Ovary (tissue), 9 donors: ENCODE measurements around the gene LRP1. TPM values are rescaled to one million over a fixed set of nuclear protein-coding genes. Genes with fewer than 3 reads are reported as not detected.

ENCODE experiments used
- DNase-seq, 5 donors: peaks; one replicate each; pipeline ENCODE4 v3.0.0-alpha.2; 2019 to 2020
- H3K27ac ChIP-seq, 2 donors: fragments of 200-600 bp; one replicate each; pipeline versions ENCODE4 v1.5.1 to v1.8.0; 2019 to 2022
- H3K27me3 ChIP-seq: fragments of 200-600 bp; one replicate; pipeline ENCODE4 v1.8.0; 2022
- H3K36me3 ChIP-seq: fragments of 200-600 bp; sonication (generic); one replicate; pipeline ENCODE4 v1.5.1; 2019
- H3K4me1 ChIP-seq: one replicate; pipeline ENCODE4 v1.8.1; 2013; ENCODE audit warnings: mild to moderate bottlenecking, moderate library complexity; ENCODE audit not compliant: insufficient read depth
- H3K4me3 ChIP-seq: fragments of 200-600 bp; sonication (generic); one replicate; pipeline ENCODE4 v1.5.1; 2017
- H3K9me3 ChIP-seq, 2 donors: fragments of 200-600 bp in 1 of 2; sonication (generic) in 1 of 2; one replicate each; pipeline versions ENCODE4 v1.5.1 to v1.8.1; 2013 to 2019; ENCODE audit warnings: mild to moderate bottlenecking in 1 of 2, moderate library complexity in 1 of 2
- CTCF ChIP-seq, 3 donors: fragments of 450-650 bp in 2 of 3; fragments of 200-600 bp in 1 of 3; IDR thresholded peaks; one replicate each; pipeline versions ENCODE4 v1.5.1 to v1.8.0; 2016 to 2022; ENCODE audit warnings: antibody characterized with exemption in 3 of 3, mild to moderate bottlenecking in 1 of 3
- EP300 ChIP-seq: sonication (generic); formaldehyde crosslinking; IDR thresholded peaks from one replicate; pipeline ENCODE4 v1.6.1; 2017; ENCODE audit warnings: antibody characterized with exemption
- POLR2A ChIP-seq: fragments of 450-650 bp; IDR thresholded peaks from one replicate; pipeline ENCODE4 v1.6.1; 2017; ENCODE audit warnings: antibody characterized with exemption, mild to moderate bottlenecking, moderate library complexity
- WGBS, 3 donors: extraction: QIAGEN DNeasy Blood & Tissue Kit in 1 of 3; methylation state at CpG; one replicate each; pipeline versions ENCODE4 v1.1.5 to v1.1.7; 2013 to 2017; 5-methylcytosine and 5-hydroxymethylcytosine counted together
- intact Hi-C, 4 donors: fragments of 100-400 bp; cut with DNase I; formaldehyde crosslinking; loops; one replicate each; pipeline versions ENCODE4 v1.11.0 to v1.15.1; 2022 to 2023
- polyA plus RNA-seq, 2 donors: library from polyadenylated mRNA; stranded (reverse); fragments of 200-250 nt in 1 of 2; fragments of 350-450 nt in 1 of 2; fragmentation: Illumina TruSeq in 1 of 2; extraction: RNeasy Lipid Tissue Mini Kit (QIAGEN cat#74804) in 1 of 2; gene quantifications; one replicate each; pipeline ENCODE4 v1.2.3, GENCODE V29; 2013 to 2014
- total RNA-seq, 7 donors: library from RNA; depleted of rRNA in 2 of 7; stranded (reverse); fragments of >200 nt in 2 of 7; fragmentation: NEBNext Ultra II Directional in 3 of 7; extraction: Animal tissue kit (Norgen Biotek cat#: 25700) in 3 of 7; gene quantifications; one replicate each; pipeline versions ENCODE4 v1.1.0 to v1.2.4, GENCODE V29; 2016 to 2023
- donor health status: DM: no; HTN: no; CAD: no; lungs with moderate emphysema.
- donor health status: DM: no; HTN: no; CAD: no.
- donor health status: Bipolar disorder and iron deficiency.
- donor health status: DM: yes; HTN: yes; CAD: no.
- donor health status: DM: no; HTN: no; CAD: no.
- donor health status: DM: yes; HTN: yes; CAD: no.

LRP1 gene
- total and polyA plus RNA-seq, 9 donors = 76.4 to 640 (median 323) TPM

GRCh38 chr12:57142121-57142520 lies 13.8 kb downstream of the LRP1 start:
- intact Hi-C loops = no loop called here
- H3K36me3 ChIP-seq = no peaks in the 10 kb centered on the region
- WGBS, 3 donors = 16 to 17% (median 17%) methylated on average over 9 of the region's 9 CpGs

GRCh38 chr12:57142727-57143126 lies 14.4 kb downstream of the LRP1 start:
- H3K27me3 ChIP-seq = no peaks in the 10 kb centered on the region
- no peaks in the 10 kb centered on the region for H3K36me3 ChIP-seq
- no peak overlapping the region for H3K4me3 ChIP-seq
- intact Hi-C loops = no loop called here
- DNase-seq = peak in 1 of 5 donors; percentile 39
- no peaks in the 10 kb centered on the region for H3K9me3 ChIP-seq
- peak overlapping the region; percentile 67 to 79 for H3K27ac ChIP-seq
- WGBS, 3 donors = 33 to 41% (median 35%) methylated on average over 7 of the region's 7 CpGs
- TF ChIP-seq EP300 = no peak
- peaks cover 40% of the 10 kb centered on the region for H3K4me1 ChIP-seq

More at GRCh38 chr12:57142121-57142520, 13.8 kb downstream of the LRP1 start:
- Histone ChIP-seq H3K9me3 (no peaks in the 10 kb centered on the region), H3K4me3 (no peak overlapping the region), H3K27me3 (no peaks in the 10 kb centered on the region), H3K27ac (peak overlapping the region; percentile 67 to 79), H3K4me1 (peaks cover 36% of the 10 kb centered on the region)
- peak; percentile 57 to 74 (median 63) for DNase-seq
- TF ChIP-seq POLR2A (no peak), CTCF (IDR thresholded peaks at IDR 0.05) (no peak), EP300 (no peak)

- H3K36me3 ChIP-seq = no peaks in the 10 kb centered on the region
- TF ChIP-seq EP300 (no peak), POLR2A (no peak), CTCF (IDR thresholded peaks at IDR 0.05) (no peak)
- peaks cover 39% of the 10 kb centered on the region for H3K4me1 ChIP-seq
Measured at GRCh38 chr12:57143454-57143853, 15.2 kb downstream of the LRP1 start.

GRCh38 chr12:57145460-57146059 lies 17.3 kb downstream of the LRP1 start:
- H3K27me3 ChIP-seq = no peaks in the 10 kb centered on the region
- peaks cover 42% of the 10 kb centered on the region for H3K4me1 ChIP-seq
- DNase-seq = no peak
- H3K36me3 ChIP-seq = no peaks in the 10 kb centered on the region
- TF ChIP-seq POLR2A = no peak
- TF ChIP-seq EP300 = no peak
- no peak for TF ChIP-seq CTCF (IDR thresholded peaks at IDR 0.05)
- 43 to 62% (median 57%) methylated on average over 10 of the region's 10 CpGs for WGBS, 3 donors
- intact Hi-C loops = no loop called here
- peak overlapping the region in 1 of 2 donors; percentile 91 for H3K27ac ChIP-seq
- H3K9me3 ChIP-seq = no peaks in the 10 kb centered on the region
- no peak overlapping the region for H3K4me3 ChIP-seq

More at GRCh38 chr12:57143454-57143853, 15.2 kb downstream of the LRP1 start:
- H3K4me3 ChIP-seq = no peak overlapping the region
- no peaks in the 10 kb centered on the region for H3K9me3 ChIP-seq
- intact Hi-C loops = no loop called here
- DNase-seq = peak in 1 of 5 donors; percentile 26
- peak overlapping the region; percentile 67 to 79 for H3K27ac ChIP-seq
- no peaks in the 10 kb centered on the region for H3K27me3 ChIP-seq
- WGBS, 3 donors = 61 to 68% (median 67%) methylated on average over 4 of the region's 4 CpGs

- WGBS, 3 donors = 47 to 59% (median 49%) methylated on average over 2 of the region's 2 CpGs
- Histone ChIP-seq H3K4me1 (peaks cover 47% of the 10 kb centered on the region), H3K4me3 (no peak overlapping the region), H3K27me3 (no peaks in the 10 kb centered on the region), H3K36me3 (no peaks in the 10 kb centered on the region), H3K9me3 (no peaks in the 10 kb centered on the region), H3K27ac (peak overlapping the region; percentile 33 to 91)
- DNase-seq = no peak
- intact Hi-C loops = no loop called here
- TF ChIP-seq EP300 (no peak), POLR2A (no peak), CTCF (IDR thresholded peaks at IDR 0.05) (no peak)
Measured at GRCh38 chr12:57146092-57146491, 17.8 kb downstream of the LRP1 start.
